ENCODE data around the gene FUBP3.

Gene FUBP3

DNA sequence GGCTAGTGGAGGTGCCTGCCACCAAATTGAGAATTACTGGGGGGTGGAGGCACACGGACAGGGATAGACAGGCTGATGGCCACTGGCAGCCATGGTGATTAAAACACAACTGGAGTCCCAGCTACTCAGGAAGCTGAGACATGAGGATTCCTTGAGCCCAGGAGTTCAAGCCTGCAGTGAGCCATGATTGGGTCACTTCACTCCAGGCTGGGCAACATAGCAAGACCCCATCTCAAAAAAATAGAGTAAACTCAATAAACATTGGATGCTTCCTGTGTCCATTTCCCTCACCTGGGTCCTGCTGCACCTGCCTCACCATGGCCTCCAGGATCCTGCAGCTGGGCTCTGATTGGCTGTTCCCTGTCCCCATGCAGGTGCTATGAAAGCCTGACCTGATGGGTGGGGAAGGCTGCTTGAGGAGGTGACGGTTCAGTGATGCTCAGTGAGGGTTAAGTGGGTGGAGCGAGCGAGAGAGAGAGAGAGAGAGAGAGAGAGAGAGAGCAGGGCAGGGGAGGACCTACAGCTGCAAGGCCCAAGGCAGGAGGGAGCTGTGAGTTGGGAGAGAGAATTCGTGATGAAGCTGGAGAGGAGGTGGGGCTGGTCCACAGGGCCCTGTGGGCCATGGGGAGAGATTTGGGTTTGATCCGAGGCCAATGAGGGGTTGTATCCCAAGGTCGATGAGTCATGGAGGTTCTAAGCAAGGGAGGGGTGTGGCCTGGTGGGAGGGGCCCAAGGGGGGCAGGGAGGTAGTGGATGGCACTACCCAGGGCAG, 36.7 kb upstream of the FUBP3 start:
- no peaks in the 10 kb centered on the region for H3K4me1 ChIP-seq (ENCODE audit: insufficient read depth, low read length)
- peaks cover 2 to 37% of the 10 kb centered on the region in 2 donors for H3K27me3 ChIP-seq (ENCODE audit: control insufficient read depth in 1 of 2, insufficient read depth in 2 of 2, low read length in 2 of 2)
- H3K36me3 ChIP-seq (ENCODE audit: insufficient read depth, low read length): no peaks in the 10 kb centered on the region
- no peaks in the 10 kb centered on the region for H3K9me3 ChIP-seq (ENCODE audit: low read length)
- no peak overlapping the region for H3K27ac ChIP-seq (ENCODE audit: low read depth, low read length)
- no peak overlapping the region for H3K9ac ChIP-seq (ENCODE audit: low read length)
- no peak overlapping the region for H3K4me3 ChIP-seq (ENCODE audit: low read depth in 1 of 2, low read length in 2 of 2)

DNA sequence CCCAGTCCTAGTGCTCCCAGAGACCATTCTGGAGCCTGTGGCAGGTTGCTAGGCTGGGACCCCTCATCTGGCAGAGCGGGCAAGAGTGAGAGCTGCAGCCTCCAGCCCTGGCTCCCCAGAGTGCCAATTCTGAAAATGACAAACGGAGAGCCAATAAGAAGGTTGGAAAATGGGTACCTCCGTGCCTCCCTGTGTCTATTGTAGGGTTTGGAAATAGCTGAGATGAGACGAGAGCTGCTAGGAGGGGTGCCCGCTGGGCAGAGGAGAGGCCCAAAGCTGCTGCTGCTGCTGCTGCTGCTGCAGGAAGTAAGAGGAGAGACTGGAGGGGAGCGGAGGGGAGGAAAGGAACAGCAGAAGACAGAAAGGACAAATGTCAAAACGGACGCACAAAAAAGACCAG, 36.0 kb upstream of the FUBP3 start:
- Histone ChIP-seq H3K27me3 (ENCODE audit: control insufficient read depth in 1 of 2, insufficient read depth in 2 of 2, low read length in 2 of 2) (peaks cover 0 to 30% of the 10 kb centered on the region in 2 donors), H3K4me1 (ENCODE audit: insufficient read depth, low read length) (no peaks in the 10 kb centered on the region), H3K9ac (ENCODE audit: low read length) (no peak overlapping the region), H3K36me3 (ENCODE audit: insufficient read depth, low read length) (no peaks in the 10 kb centered on the region), H3K27ac (ENCODE audit: low read depth, low read length) (no peak overlapping the region), H3K4me3 (ENCODE audit: low read depth in 1 of 2, low read length in 2 of 2) (no peak overlapping the region), H3K9me3 (ENCODE audit: low read length) (no peaks in the 10 kb centered on the region)

DNA sequence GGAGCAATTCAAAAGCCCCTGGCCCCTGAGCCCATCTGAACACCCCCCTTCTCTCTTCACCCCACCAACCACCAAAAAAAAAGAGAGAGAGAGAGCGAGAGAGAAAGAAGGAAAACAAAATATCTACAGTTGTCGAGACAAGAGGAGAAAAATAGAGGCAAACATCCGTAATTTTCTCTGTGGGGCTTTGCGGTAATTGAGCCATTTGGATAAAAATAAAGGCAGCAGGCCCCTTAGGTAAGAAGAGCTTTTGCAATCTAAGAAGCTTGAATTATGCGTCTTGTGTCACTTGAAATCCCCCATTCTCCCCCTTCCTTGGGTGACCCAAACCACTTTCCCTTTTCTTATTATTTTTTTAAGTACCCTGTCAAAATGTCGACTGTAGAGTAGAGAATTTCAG, 35.5 kb upstream of the FUBP3 start:
- Histone ChIP-seq H3K36me3 (ENCODE audit: insufficient read depth, low read length) (no peaks in the 10 kb centered on the region), H3K27me3 (ENCODE audit: control insufficient read depth in 1 of 2, insufficient read depth in 2 of 2, low read length in 2 of 2) (peaks cover 0 to 25% of the 10 kb centered on the region in 2 donors), H3K27ac (ENCODE audit: low read depth, low read length) (no peak overlapping the region), H3K4me3 (ENCODE audit: low read depth in 1 of 2, low read length in 2 of 2) (no peak overlapping the region), H3K9ac (ENCODE audit: low read length) (no peak overlapping the region), H3K4me1 (ENCODE audit: insufficient read depth, low read length) (no peaks in the 10 kb centered on the region), H3K9me3 (ENCODE audit: low read length) (no peaks in the 10 kb centered on the region)

- H3K9me3 ChIP-seq (ENCODE audit: low read length): no peaks in the 10 kb centered on the region
- no peaks in the 10 kb centered on the region for H3K4me1 ChIP-seq (ENCODE audit: insufficient read depth, low read length)
- no peaks in the 10 kb centered on the region for H3K36me3 ChIP-seq (ENCODE audit: insufficient read depth, low read length)
- H3K27me3 ChIP-seq (ENCODE audit: control insufficient read depth in 1 of 2, insufficient read depth in 2 of 2, low read length in 2 of 2): peaks cover 0 to 20% of the 10 kb centered on the region in 2 donors
- H3K27ac ChIP-seq (ENCODE audit: low read depth, low read length): no peak overlapping the region
- H3K9ac ChIP-seq (ENCODE audit: low read length): no peak overlapping the region
- H3K4me3 ChIP-seq (ENCODE audit: low read depth in 1 of 2, low read length in 2 of 2): no peak overlapping the region
Observed at GRCh38 chr9:130544364-130544763, 35.0 kb upstream of the FUBP3 start.

- H3K9ac ChIP-seq (ENCODE audit: low read length): no peak overlapping the region
- H3K27me3 ChIP-seq (ENCODE audit: control insufficient read depth in 1 of 2, insufficient read depth in 2 of 2, low read length in 2 of 2): no peaks in the 10 kb centered on the region
- no peaks in the 10 kb centered on the region for H3K4me1 ChIP-seq (ENCODE audit: insufficient read depth, low read length)
- no peaks in the 10 kb centered on the region for H3K9me3 ChIP-seq (ENCODE audit: low read length)
- no peak overlapping the region for H3K4me3 ChIP-seq (ENCODE audit: low read depth in 1 of 2, low read length in 2 of 2)
- H3K36me3 ChIP-seq (ENCODE audit: insufficient read depth, low read length): no peaks in the 10 kb centered on the region
- no peak overlapping the region for H3K27ac ChIP-seq (ENCODE audit: low read depth, low read length)
Observed at GRCh38 chr9:130548103-130548502, 31.3 kb upstream of the FUBP3 start.

DNA sequence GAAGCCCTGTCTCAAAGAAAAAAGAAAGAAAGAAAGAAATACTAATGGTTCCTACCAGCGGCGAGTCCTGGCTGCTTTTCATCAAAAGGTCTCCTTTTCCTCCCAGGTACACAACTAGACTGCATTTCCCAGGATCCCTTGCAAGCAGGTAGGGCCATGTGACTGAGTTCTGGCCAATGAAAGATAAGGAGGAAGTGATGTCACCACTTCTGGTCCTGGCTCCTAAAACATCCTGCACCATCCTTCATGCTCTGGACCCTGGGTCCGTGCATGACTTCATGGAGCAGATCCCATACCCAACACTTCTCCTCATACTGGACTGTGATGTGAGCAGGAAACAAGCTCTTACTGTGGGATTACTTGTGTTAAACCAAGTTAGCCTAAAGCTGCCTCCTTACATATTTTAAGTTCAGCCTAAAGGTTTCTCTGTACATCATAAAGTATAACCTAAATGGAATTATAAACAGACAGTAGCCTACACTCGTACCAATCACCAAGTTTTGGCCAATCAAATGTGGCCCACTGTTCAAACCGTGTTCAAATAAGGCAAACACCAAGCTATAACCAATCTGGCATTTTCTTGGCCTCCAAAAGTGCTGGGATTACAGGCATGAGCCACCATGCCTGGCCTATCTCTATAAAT, 30.2 kb upstream of the FUBP3 start:
- Histone ChIP-seq H3K4me1 (ENCODE audit: insufficient read depth, low read length) (no peaks in the 10 kb centered on the region), H3K27ac (ENCODE audit: low read depth, low read length) (no peak overlapping the region), H3K9me3 (ENCODE audit: low read length) (no peaks in the 10 kb centered on the region), H3K9ac (ENCODE audit: low read length) (no peak overlapping the region), H3K36me3 (ENCODE audit: insufficient read depth, low read length) (no peaks in the 10 kb centered on the region), H3K27me3 (ENCODE audit: control insufficient read depth in 1 of 2, insufficient read depth in 2 of 2, low read length in 2 of 2) (no peaks in the 10 kb centered on the region), H3K4me3 (ENCODE audit: low read depth in 1 of 2, low read length in 2 of 2) (no peak overlapping the region)

GRCh38 chr9:130554606-130555005, 24.8 kb upstream of the FUBP3 start:
- no peaks in the 10 kb centered on the region for H3K27me3 ChIP-seq (ENCODE audit: control insufficient read depth in 1 of 2, insufficient read depth in 2 of 2, low read length in 2 of 2)
- no peak overlapping the region for H3K9ac ChIP-seq (ENCODE audit: low read length)
- H3K4me3 ChIP-seq (ENCODE audit: low read depth in 1 of 2, low read length in 2 of 2): no peak overlapping the region
- H3K27ac ChIP-seq (ENCODE audit: low read depth, low read length): no peak overlapping the region
- no peaks in the 10 kb centered on the region for H3K36me3 ChIP-seq (ENCODE audit: insufficient read depth, low read length)
- no peaks in the 10 kb centered on the region for H3K9me3 ChIP-seq (ENCODE audit: low read length)
- H3K4me1 ChIP-seq (ENCODE audit: insufficient read depth, low read length): no peaks in the 10 kb centered on the region

DNA sequence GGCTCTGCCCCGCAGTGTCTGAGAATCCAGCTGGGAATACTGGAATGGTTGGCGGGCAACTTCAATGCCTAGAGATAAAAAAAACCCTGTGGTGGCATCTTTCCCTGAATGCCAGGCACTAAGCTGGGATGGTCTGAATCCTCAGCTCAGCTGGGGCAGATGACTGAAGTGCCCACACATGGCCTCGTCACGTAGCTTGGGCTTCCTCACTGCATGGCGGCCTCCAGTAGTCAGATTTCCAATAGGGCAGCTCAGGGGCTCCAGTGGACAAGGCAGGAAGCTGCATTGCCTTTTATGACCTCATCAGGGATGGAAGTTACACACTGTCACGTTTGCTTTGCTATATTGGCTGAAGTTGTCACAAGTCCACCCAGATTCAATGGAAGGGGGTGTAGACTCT, 24.3 kb upstream of the FUBP3 start:
- Histone ChIP-seq H3K4me1 (ENCODE audit: insufficient read depth, low read length) (no peaks in the 10 kb centered on the region), H3K36me3 (ENCODE audit: insufficient read depth, low read length) (no peaks in the 10 kb centered on the region), H3K27me3 (ENCODE audit: control insufficient read depth in 1 of 2, insufficient read depth in 2 of 2, low read length in 2 of 2) (no peaks in the 10 kb centered on the region), H3K4me3 (ENCODE audit: low read depth in 1 of 2, low read length in 2 of 2) (no peak overlapping the region), H3K9me3 (ENCODE audit: low read length) (no peaks in the 10 kb centered on the region), H3K9ac (ENCODE audit: low read length) (no peak overlapping the region), H3K27ac (ENCODE audit: low read depth, low read length) (no peak overlapping the region)

DNA sequence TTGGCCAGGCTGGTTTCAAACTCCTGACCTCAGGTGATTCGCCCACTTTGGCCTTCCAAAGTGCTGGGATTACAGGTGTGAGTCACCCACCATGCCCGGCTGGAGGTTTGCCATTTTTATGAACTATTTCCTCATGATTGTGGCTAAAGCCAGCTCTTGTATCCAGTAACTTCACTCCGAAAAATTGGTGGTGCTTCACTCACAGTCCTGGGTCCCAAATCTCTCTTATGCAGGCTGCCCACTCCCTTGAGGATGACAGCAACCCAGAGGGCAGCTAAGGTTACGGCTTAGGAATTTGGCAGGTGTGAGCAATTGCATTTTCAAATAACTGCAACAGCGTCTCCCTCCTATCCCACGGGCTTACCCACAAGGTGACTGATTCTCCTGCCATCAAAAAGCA, 23.4 kb upstream of the FUBP3 start:
- H3K9me3 ChIP-seq (ENCODE audit: low read length): no peaks in the 10 kb centered on the region
- no peak overlapping the region for H3K9ac ChIP-seq (ENCODE audit: low read length)
- H3K4me1 ChIP-seq (ENCODE audit: insufficient read depth, low read length): no peaks in the 10 kb centered on the region
- no peak overlapping the region for H3K4me3 ChIP-seq (ENCODE audit: low read depth in 1 of 2, low read length in 2 of 2)
- H3K27me3 ChIP-seq (ENCODE audit: control insufficient read depth in 1 of 2, insufficient read depth in 2 of 2, low read length in 2 of 2): no peaks in the 10 kb centered on the region
- no peaks in the 10 kb centered on the region for H3K36me3 ChIP-seq (ENCODE audit: insufficient read depth, low read length)
- no peak overlapping the region for H3K27ac ChIP-seq (ENCODE audit: low read depth, low read length)

DNA sequence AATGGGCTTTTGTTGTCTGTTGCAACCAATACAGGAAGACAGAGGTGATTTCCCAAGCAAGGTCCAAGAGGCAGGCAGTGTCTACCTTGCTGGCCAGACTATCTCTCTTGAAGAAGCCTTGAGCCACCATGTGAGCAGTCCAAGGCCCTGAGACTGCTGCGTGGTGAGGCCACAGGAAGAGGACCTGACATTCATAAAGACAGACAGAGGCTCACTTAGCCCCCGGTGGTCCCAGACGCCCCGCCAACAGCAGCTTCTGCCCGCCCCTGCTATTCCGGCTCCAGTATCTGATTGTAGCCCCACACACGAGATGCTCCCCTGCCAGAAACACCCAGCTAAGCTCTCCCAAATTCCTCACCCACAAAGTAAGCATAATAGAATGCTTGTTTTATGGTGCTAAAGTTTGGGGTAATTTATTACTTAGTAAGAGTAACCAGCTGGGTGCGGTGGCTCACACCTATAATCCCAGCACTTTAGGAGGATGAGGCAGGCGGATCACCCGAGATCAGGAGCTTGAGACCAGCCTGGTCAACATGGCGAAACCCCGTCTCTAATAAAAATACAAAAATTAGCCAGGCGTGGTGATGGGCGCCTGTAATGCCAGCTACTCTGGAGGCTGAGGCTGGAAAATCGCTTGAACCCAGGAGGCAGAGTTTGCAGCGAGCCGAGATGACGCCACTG, 22.8 kb upstream of the FUBP3 start:
- no peaks in the 10 kb centered on the region for H3K9me3 ChIP-seq (ENCODE audit: low read length)
- no peak overlapping the region for H3K9ac ChIP-seq (ENCODE audit: low read length)
- no peak overlapping the region for H3K27ac ChIP-seq (ENCODE audit: low read depth, low read length)
- H3K4me3 ChIP-seq (ENCODE audit: low read depth in 1 of 2, low read length in 2 of 2): no peak overlapping the region
- no peaks in the 10 kb centered on the region for H3K27me3 ChIP-seq (ENCODE audit: control insufficient read depth in 1 of 2, insufficient read depth in 2 of 2, low read length in 2 of 2)
- H3K4me1 ChIP-seq (ENCODE audit: insufficient read depth, low read length): no peaks in the 10 kb centered on the region
- H3K36me3 ChIP-seq (ENCODE audit: insufficient read depth, low read length): no peaks in the 10 kb centered on the region

GRCh38 chr9:130557077-130557468, 22.3 kb upstream of the FUBP3 start:
- Histone ChIP-seq H3K4me3 (ENCODE audit: low read depth in 1 of 2, low read length in 2 of 2) (no peak overlapping the region), H3K9ac (ENCODE audit: low read length) (no peak overlapping the region), H3K9me3 (ENCODE audit: low read length) (no peaks in the 10 kb centered on the region), H3K4me1 (ENCODE audit: insufficient read depth, low read length) (no peaks in the 10 kb centered on the region), H3K27me3 (ENCODE audit: control insufficient read depth in 1 of 2, insufficient read depth in 2 of 2, low read length in 2 of 2) (no peaks in the 10 kb centered on the region), H3K27ac (ENCODE audit: low read depth, low read length) (no peak overlapping the region), H3K36me3 (ENCODE audit: insufficient read depth, low read length) (no peaks in the 10 kb centered on the region)
